ENCODE measurements around the gene ACSL3.

GRCh38 chr2:222864296-222864695 is 3.5 kb downstream of the ACSL3 start:
- TF ChIP-seq EZH2phosphoT487 (IDR thresholded peaks at IDR 0.05; ENCODE audit: borderline replicate concordance, low read length), result no peak
- TF ChIP-seq CTCF (conservative IDR thresholded peaks at IDR 0.05; ENCODE audit: low read depth, low read length), result no peak
